Activated naive CD4-positive, alpha-beta T cell treated with anti-CD3 and anti-CD28 coated beads, Interleukin-2, amount 50 U/mL, for 16 hours (primary cell): ENCODE measurements around the gene IRF2BP1.
A peak's percentile ranks its signal among the peaks of the same experiment; 100 is the strongest.
"Not testable (repeated sequence)": the region's sequence is repeated elsewhere in the genome, so short reads cannot be mapped to it uniquely, and the experiment has no call there.

Experiments used
- DNase-seq: peaks from one replicate; pipeline ENCODE4 v3.0.0-alpha.2; 2020

IRF2BP1 gene

GRCh38 chr19:45901912-45902650, 16.1 kb upstream of the IRF2BP1 start, which contains the start of gene MYPOP:
MYPOP (minus strand) TSS chr19:45902613; CDS start chr19:45901773, 840 bp downstream.
- DNase-seq, result no peak

- DNase-seq, result peak; percentile 47
Observed at GRCh38 chr19:45901432-45901911, 15.5 kb upstream of the IRF2BP1 start.

- no peak for DNase-seq
Observed at GRCh38 chr19:45900738-45901431, 14.9 kb upstream of the IRF2BP1 start.

GRCh38 chr19:45899919-45900589, 14.1 kb upstream of the IRF2BP1 start:
- DNase-seq, result no peak

GRCh38 chr19:45899253-45899652, 13.3 kb upstream of the IRF2BP1 start:
- DNase-seq, result no peak

- no peak for DNase-seq
Observed at GRCh38 chr19:45897261-45897812, 11.4 kb upstream of the IRF2BP1 start.

- not testable (repeated sequence) for DNase-seq
Observed at GRCh38 chr19:45895983-45896599, 10.2 kb upstream of the IRF2BP1 start.

GRCh38 chr19:45895519-45895972, 9.6 kb upstream of the IRF2BP1 start:
- no peak for DNase-seq

GRCh38 chr19:45890877-45891276, 4.9 kb upstream of the IRF2BP1 start:
- DNase-seq, result no peak

GRCh38 chr19:45889210-45889885, 3.4 kb upstream of the IRF2BP1 start:
- no peak for DNase-seq

GRCh38 chr19:45887200-45887710, 1.3 kb upstream of the IRF2BP1 start:
- no peak for DNase-seq

GRCh38 chr19:45886427-45887199, 672 bp upstream of the IRF2BP1 start:
- peak; percentile 89 for DNase-seq

- DNase-seq, result peak; percentile 29
Observed at GRCh38 chr19:45884682-45885555, 1.0 kb downstream of the IRF2BP1 start.

GRCh38 chr19:45883881-45884681, 1.9 kb downstream of the IRF2BP1 start:
- DNase-seq, result no peak

GRCh38 chr19:45883586-45883880, 2.4 kb downstream of the IRF2BP1 start:
- DNase-seq, result no peak

GRCh38 chr19:45882652-45883585, 3.0 kb downstream of the IRF2BP1 start:
- peak; percentile 84 for DNase-seq

GRCh38 chr19:45881909-45882528, 3.9 kb downstream of the IRF2BP1 start:
- no peak for DNase-seq
